CD4-positive, alpha-beta T cell treated with Interleukin-21 for 1 hour (primary cell): Measurements from ENCODE around the gene BIRC6.
A peak's percentile ranks its signal among the peaks of the same experiment; 100 is the strongest.
"Not testable (repeated sequence)": the region's sequence is repeated elsewhere in the genome, so short reads cannot be mapped to it uniquely, and the experiment has no call there.

ENCODE experiments used
- DNase-seq: peaks from one replicate; pipeline ENCODE4 v3.0.0-alpha.2; 2020

The BIRC6 gene

DNA sequence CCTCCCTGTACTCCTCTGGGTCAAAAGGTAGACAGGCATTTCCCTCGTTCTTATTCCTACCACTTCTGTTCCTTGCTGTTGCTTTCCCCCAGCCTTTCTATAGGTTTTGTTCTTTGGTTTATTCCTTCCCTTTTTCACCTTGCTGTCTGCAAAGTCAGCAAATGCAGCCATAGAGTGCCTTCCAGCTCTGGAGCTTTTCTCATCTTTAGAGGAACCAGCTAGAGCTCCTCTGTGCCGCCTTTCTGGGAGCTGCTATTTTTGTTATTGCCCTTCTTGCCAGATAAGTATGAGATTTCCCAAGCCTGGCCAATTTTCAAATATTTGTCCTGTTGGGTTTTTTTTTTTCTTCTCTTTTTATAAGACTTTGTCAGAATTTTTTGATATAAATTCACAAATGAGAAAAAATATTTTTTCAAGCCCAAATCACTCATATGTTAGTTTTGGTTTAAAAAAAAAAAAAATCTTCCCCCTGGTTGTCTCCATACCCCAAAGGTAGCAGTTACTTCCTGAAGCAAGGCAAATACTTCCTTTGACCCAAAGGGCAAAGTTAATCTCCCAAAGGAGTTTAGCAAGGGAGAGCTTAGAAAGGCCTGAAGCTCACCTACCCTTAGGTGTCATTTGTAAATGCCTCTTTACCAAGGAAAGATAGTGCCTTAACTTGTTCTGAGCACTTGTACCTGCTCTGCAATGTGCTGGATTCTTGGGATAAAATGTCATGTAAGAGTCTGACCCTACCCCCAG is 265.9 kb downstream of the BIRC6 start:
- no peak for DNase-seq

DNA sequence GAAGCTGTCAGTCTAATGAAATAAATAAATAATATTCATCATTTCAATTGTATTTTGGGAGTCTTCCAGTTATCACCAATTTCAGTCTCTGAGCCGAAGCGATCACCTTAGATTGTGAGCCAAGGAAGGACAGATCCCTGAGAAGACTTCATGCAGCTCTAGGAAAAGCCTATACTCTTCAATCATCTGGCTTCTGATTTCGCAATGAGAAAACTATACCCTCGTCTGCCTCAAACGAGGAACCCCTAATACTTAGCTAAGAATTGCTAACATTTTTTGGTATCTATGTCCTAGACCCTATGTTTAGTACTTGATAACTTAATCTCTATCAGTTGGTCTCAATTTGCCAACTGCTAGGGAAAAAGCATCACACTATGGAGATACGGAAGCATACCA is 266.5 kb downstream of the BIRC6 start:
- no peak for DNase-seq

DNA sequence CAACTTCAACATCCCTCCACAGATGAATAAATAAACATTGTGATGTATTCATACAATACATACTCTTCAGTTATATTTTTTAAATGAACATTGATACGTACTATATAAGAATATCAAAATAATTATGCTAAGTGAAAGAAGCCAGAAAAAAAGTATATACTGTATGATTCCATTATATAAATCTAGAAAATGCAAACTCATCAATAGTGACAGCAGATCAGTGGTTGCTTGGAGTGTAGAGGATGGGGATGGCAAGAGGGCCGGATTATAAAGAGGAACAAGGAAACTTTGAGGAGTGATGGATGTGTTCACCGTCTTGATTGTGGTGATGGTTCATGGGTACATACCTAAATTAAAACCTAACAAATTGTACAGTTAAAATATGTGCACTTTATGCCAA is 268.0 kb downstream of the BIRC6 start:
- DNase-seq, result no peak

- DNase-seq, result no peak
These were observed 269.9 kb downstream of the BIRC6 start for GRCh38 chr2:32626639-32627221.

DNA sequence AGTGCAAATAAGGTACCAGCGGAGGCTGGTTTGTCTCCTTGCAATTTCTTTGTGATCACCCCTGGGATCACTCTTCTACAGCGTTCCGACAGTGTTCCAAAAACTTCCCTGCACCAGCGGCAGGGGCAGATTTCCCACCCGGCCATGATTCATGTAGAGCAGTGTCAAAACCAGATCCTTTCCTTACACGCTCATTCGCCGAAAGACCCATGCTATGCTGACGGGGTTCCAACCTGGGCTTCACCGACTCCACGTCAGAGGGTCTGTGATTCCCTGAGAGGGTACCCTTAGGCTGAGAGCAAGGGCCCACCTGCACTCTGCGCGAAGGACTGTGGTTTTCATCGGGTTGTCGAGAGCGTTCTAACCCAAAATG is 270.6 kb downstream of the BIRC6 start:
- DNase-seq, result no peak

GRCh38 chr2:32627814-32628579 is 271.2 kb downstream of the BIRC6 start, which contains the start of gene TTC27:
TTC27 (plus strand) TSS chr2:32628050; CDS start chr2:32628293, 243 bp downstream.
- DNase-seq, result peak; percentile 95

- no peak for DNase-seq
These were observed 275.3 kb downstream of the BIRC6 start for GRCh38 chr2:32632089-32632488.

- DNase-seq, result no peak
These were observed 276.2 kb downstream of the BIRC6 start for GRCh38 chr2:32633040-32633439.

DNA sequence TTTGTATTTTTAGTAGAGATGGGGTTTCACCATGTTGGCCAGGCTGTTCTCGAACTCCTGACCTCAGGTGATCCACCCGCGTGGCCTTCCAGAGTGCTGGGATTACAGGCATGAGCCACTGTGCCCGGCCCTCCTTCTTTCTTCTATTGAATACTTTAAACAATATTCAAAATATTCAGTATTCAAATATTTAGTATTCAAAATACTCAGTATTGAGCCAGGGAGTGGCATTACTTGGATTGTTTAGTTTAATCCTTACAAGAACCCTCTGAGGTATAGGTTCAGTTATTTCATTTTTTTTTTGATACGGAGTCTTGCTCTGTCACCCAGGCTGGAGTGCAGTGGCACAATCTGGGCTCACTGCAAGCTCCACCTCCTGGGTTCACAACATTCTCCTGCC is 281.7 kb downstream of the BIRC6 start:
- not testable (repeated sequence) for DNase-seq

DNA sequence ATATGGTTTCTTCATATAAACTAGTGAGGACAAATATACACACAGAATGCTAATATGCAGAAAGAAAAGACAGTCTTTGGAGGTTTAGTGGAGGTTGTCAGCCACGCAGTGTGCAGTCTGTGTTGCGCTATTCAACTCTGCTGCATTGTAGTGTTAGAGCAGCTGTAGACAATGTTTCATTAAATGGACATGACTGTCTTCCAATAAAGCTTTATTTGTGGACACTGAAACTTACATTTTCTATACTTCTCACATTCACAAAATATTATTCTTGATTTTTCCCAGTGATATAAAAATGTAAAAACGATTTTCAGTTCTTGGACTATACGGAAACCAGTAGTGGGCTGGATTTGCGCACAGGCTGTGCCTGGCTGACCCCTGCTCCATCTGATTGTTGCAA is 284.4 kb downstream of the BIRC6 start:
- DNase-seq, result no peak

DNA sequence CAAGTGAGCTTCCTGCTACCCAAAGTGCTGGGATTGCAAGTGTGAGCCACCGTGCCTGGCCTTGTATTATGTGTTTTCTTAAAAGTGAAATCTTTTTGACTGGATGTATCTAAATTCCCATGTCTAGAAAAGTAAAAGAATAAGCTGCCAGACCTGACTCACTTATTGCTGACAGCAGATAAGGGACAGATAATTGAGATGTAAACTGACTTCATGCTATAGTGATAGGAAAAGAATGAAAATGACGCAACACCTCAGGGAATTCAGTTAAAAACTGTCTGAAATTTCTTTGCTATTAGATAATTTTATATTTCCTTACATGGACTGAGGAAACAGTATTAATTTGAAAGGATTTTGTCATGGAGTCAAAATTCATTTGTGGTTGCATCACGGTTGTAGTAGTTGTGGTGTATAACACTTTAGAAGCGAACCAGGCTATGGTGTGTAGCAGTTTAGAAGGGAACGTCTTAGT is 290.4 kb downstream of the BIRC6 start:
- DNase-seq, result no peak

- no peak for DNase-seq
These were observed 295.9 kb downstream of the BIRC6 start for GRCh38 chr2:32652555-32653209.

GRCh38 chr2:32656069-32656468 is 299.2 kb downstream of the BIRC6 start:
- no peak for DNase-seq

DNA sequence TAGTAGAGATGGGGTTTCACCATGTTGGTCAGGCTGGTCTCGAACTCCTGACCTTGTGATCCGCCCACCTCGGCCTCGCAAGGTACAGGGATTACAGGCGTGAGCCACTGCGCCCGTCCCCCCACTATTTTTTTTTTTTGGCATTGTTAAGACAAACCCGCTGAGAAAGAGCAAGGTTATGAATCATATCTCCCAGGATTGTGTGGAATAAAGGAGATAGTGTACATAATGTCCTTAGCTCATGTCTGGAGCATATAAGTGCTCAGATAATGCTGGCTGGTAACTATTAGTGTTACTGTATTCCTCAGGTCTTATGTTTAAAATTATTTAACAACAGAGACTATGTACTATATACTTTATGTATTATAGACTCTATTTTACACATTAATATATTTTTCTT is 307.0 kb downstream of the BIRC6 start:
- no peak for DNase-seq

GRCh38 chr2:32666704-32667103 is 309.9 kb downstream of the BIRC6 start:
- DNase-seq, result no peak

DNA sequence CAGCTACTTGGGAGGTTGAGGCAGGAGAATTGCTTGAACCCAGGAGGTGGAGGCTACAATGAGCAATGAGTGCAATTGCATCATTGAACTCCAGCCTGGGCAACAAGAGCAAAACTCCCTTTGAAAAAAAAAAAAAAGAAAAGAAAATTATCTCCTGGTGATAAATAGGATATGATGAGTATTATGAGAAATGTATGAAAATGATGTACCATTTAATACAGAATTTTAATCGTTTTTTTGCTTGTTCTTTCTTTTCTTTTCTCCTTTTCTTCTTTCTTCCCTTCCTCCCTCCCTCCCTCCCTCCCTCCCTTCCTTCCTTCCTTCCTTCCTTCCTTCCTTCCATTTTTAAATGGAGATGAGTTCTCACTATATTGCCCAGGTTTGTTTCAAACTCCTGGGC is 311.4 kb downstream of the BIRC6 start:
- no peak for DNase-seq
